Spleen (tissue), 7 donors: ENCODE results near the gene FKBP2.

Experiments
- POLR2A ChIP-seq, 3 donors: fragments of 450-650 bp; IDR thresholded peaks; one replicate each; pipeline ENCODE4 v1.5.1; 2017; ENCODE audit warnings: antibody characterized with exemption in 3 of 3, mild to moderate bottlenecking in 1 of 3
- TF ChIP-seq, protein P1 (sequence below), 11 experiments: fragments of 200-600 bp in 7 of 11; fragments of 450-650 bp in 4 of 11; sonication (generic) in 4 of 11; IDR thresholded peaks in 8 of 11; conservative IDR thresholded peaks in 3 of 11; 1 replicate in 7 of 11; 2 replicates in 4 of 11; pipeline versions ENCODE4 v1.4.0 to v1.8.0; 2016 to 2021; ENCODE audit warnings: antibody characterized with exemption in 11 of 11, inconsistent platforms in 4 of 11, mild to moderate bottlenecking in 1 of 11
- donor health status: DM: no; HTN: no; CAD: no; lungs with moderate emphysema.
- donor health status: DM: no; HTN: no; CAD: no.
- donor health status: DM: no; HTN: no; CAD: no.

DNA sequence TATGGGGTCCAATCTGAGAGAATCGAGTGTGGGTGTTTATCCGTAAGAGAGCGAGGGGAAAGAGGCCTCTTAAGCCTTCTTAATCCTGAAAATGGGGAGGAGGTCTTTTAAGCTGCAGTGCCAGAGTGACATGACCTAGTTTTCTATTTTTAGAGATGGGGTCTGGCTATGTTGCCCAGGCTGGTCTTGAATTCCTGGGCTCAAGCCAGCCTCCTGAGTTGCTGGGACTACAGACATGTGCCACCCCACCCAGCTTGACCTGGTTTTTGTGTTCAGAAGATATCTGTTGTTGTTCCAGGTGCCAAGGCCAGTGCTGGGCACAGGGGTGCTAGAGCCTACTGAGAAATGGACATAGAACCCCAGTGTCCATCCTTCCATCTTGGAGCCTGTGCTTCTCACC lies 42.2 kb downstream of the FKBP2 start:
- TF ChIP-seq, protein P1, sequence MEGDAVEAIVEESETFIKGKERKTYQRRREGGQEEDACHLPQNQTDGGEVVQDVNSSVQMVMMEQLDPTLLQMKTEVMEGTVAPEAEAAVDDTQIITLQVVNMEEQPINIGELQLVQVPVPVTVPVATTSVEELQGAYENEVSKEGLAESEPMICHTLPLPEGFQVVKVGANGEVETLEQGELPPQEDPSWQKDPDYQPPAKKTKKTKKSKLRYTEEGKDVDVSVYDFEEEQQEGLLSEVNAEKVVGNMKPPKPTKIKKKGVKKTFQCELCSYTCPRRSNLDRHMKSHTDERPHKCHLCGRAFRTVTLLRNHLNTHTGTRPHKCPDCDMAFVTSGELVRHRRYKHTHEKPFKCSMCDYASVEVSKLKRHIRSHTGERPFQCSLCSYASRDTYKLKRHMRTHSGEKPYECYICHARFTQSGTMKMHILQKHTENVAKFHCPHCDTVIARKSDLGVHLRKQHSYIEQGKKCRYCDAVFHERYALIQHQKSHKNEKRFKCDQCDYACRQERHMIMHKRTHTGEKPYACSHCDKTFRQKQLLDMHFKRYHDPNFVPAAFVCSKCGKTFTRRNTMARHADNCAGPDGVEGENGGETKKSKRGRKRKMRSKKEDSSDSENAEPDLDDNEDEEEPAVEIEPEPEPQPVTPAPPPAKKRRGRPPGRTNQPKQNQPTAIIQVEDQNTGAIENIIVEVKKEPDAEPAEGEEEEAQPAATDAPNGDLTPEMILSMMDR (IDR thresholded peaks at IDR 0.05 in 8 of 11, conservative IDR thresholded peaks at IDR 0.05 in 3 of 11), result no peak
- no peak for TF ChIP-seq POLR2A (IDR thresholded peaks at IDR 0.05)
